ENCODE results near the gene LTBP1. TPM values are rescaled to one million over a fixed set of nuclear protein-coding genes. Genes with fewer than 3 reads are reported as not detected.
A peak's percentile ranks its signal among the peaks of the same experiment; 100 is the strongest.

LTBP1 gene
- total RNA-seq, 1 experiment from 2014 or later: 119 TPM

DNA sequence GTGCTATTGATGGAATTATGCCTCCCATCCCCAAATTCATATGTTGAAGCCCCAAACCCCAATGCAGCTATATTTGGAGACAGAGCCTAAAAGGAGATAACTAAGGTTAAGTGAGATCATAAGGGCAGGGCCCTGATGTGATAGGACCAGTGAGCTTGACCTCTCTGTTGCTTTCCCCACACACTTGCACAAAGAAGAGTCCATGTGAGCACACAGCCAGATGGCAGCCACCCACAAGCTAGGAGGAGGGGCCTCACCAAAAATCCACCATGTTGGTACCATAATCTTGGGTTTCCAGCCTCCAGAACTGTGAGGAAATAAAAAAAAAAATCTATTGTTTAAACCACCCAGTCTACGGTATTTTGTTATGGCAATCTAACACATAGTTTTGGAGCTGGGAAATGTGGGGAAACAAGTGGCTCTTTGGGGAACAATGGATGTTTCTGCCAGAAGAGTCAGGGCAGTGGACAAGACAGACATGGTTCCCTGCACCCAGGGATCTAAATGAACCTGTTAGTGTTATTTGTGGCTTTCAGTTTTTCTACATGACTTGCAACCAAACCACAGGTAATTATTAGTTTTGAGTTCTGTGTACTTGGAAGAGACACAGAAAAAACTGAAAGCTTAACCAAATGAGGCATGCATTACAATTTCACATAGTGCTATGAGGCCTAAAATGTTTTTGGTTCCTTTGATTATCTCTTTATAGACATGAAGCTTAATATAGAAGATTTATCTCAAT is 259.1 kb downstream of the LTBP1 start:
- DNase-seq (ENCODE audit: unreplicated experiment): no peak
- TF ChIP-seq, protein P1, sequence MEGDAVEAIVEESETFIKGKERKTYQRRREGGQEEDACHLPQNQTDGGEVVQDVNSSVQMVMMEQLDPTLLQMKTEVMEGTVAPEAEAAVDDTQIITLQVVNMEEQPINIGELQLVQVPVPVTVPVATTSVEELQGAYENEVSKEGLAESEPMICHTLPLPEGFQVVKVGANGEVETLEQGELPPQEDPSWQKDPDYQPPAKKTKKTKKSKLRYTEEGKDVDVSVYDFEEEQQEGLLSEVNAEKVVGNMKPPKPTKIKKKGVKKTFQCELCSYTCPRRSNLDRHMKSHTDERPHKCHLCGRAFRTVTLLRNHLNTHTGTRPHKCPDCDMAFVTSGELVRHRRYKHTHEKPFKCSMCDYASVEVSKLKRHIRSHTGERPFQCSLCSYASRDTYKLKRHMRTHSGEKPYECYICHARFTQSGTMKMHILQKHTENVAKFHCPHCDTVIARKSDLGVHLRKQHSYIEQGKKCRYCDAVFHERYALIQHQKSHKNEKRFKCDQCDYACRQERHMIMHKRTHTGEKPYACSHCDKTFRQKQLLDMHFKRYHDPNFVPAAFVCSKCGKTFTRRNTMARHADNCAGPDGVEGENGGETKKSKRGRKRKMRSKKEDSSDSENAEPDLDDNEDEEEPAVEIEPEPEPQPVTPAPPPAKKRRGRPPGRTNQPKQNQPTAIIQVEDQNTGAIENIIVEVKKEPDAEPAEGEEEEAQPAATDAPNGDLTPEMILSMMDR (IDR thresholded peaks at IDR 0.05; ENCODE audit: unreplicated experiment): no peak
- intact Hi-C loops (cut with micrococcal nuclease): no loop called here
- H3K4me1 Mint-ChIP-seq (ENCODE audit: insufficient read depth, unreplicated experiment): peaks cover 17% of the 10 kb centered on the region
- no peaks in the 10 kb centered on the region for H3K27me3 Mint-ChIP-seq (ENCODE audit: insufficient read depth, unreplicated experiment)
- H3K27ac Mint-ChIP-seq (ENCODE audit: low read depth, unreplicated experiment): no peak overlapping the region
- BruUV-seq (replicated peaks): no TSS peak
- H3K36me3 Mint-ChIP-seq (ENCODE audit: insufficient read depth, unreplicated experiment): peaks cover 16% of the 10 kb centered on the region
- CTCF ChIA-PET: interaction anchor here (0.6 to 1.1 kb wide), 3 partner anchors 11 to 173 kb away, joined by 3 to 4 read pairs (median 4); no protein-coding TSS in a partner anchor
- H3K4me3 Mint-ChIP-seq (ENCODE audit: unreplicated experiment): no peak overlapping the region
- POLR2A ChIA-PET: interaction anchor here (1.0 to 1.3 kb wide), 2 partner anchors 12 to 68 kb away, joined by 3 read pairs; no protein-coding TSS in a partner anchor
- no peaks in the 10 kb centered on the region for H3K9me3 Mint-ChIP-seq (ENCODE audit: unreplicated experiment)

DNA sequence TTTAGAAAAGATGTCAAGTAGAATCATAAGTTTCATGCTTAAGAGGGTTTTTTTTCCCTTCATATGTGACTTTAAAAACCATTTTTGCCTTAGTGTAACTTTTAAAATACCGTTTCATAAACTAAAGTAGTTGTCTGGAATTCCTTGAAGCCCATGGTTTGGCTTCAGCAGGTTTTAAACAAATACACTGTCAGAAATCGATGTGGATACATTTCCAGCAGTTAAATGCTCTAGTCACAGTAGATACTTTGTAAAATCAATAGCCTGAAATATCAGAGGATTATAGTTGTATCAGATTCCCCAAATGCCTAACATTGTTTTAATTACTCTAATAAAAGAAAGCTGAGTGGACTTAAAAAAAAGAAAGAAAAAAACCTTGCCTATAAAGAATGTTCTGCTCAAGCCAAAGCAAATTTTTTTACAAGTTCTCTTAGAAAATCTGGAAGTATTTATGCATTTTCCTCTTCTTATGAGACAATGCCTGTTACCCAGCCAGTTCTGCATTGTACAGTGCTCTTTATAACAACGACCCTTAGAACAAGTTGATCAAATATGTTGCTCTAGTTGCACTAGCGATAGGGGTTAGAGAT is 260.5 kb downstream of the LTBP1 start:
- Mint-ChIP-seq H3K4me1 (ENCODE audit: insufficient read depth, unreplicated experiment) (peaks cover 26% of the 10 kb centered on the region), H3K4me3 (ENCODE audit: unreplicated experiment) (no peak overlapping the region), H3K9me3 (ENCODE audit: unreplicated experiment) (no peaks in the 10 kb centered on the region), H3K27me3 (ENCODE audit: insufficient read depth, unreplicated experiment) (no peaks in the 10 kb centered on the region), H3K36me3 (ENCODE audit: insufficient read depth, unreplicated experiment) (peaks cover 16% of the 10 kb centered on the region), H3K27ac (ENCODE audit: low read depth, unreplicated experiment) (peak overlapping the region; percentile 80)
- POLR2A ChIA-PET: interaction anchor here (1.3 kb wide), 1 partner anchor 37 kb away, joined by 3 read pairs; no protein-coding TSS in a partner anchor
- no peak for DNase-seq (ENCODE audit: unreplicated experiment)
- CTCF ChIA-PET: no interaction called here
- BruUV-seq (replicated peaks): no TSS peak
- TF ChIP-seq, protein P1 (IDR thresholded peaks at IDR 0.05; ENCODE audit: unreplicated experiment): no peak
- intact Hi-C loops (cut with micrococcal nuclease): no loop called here

GRCh38 chr2:33208400-33208799 is 261.6 kb downstream of the LTBP1 start:
- DNase-seq (ENCODE audit: unreplicated experiment): no peak
- Mint-ChIP-seq H3K27ac (ENCODE audit: low read depth, unreplicated experiment) (peak overlapping the region; percentile 80), H3K27me3 (ENCODE audit: insufficient read depth, unreplicated experiment) (no peaks in the 10 kb centered on the region), H3K4me3 (ENCODE audit: unreplicated experiment) (no peak overlapping the region), H3K9me3 (ENCODE audit: unreplicated experiment) (no peaks in the 10 kb centered on the region), H3K36me3 (ENCODE audit: insufficient read depth, unreplicated experiment) (peaks cover 15% of the 10 kb centered on the region), H3K4me1 (ENCODE audit: insufficient read depth, unreplicated experiment) (peaks cover 35% of the 10 kb centered on the region)
- TF ChIP-seq, protein P1 (IDR thresholded peaks at IDR 0.05; ENCODE audit: unreplicated experiment): no peak
- ChIA-PET CTCF (interaction anchor here (0.8 to 0.9 kb wide), 3 partner anchors 18 to 233 kb away, joined by 3 to 4 read pairs (median 3); no protein-coding TSS in a partner anchor), POLR2A (interaction anchor here (0.8 to 2.4 kb wide), 3 partner anchors 14 to 56 kb away, joined by 3 to 7 read pairs (median 5); no protein-coding TSS in a partner anchor)
- intact Hi-C loops (cut with micrococcal nuclease): no loop called here
- BruUV-seq (replicated peaks): no TSS peak

DNA sequence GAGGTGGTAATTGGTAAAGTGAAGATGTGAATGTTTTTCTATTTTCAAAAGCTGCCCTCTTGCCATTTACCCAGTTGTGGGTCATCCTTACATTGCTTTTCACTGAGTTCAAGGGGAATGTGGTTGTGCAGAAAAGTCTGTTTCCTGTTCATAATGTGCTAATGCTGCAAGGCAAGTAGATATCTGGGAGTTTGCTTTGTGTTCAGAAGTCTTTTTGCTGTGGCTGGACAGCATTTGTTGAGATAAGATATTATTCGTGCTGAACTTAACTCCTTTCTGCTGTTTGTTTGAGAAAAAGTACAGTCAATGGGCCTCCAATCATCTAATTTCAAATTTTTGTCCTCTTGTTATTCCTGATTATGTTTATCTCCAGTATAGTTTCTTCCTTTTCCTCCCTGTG is 263.2 kb downstream of the LTBP1 start:
- no peak overlapping the region for H3K4me3 Mint-ChIP-seq (ENCODE audit: unreplicated experiment)
- intact Hi-C loops (cut with micrococcal nuclease): loop anchor here (1.0 to 10.0 kb wide), 2 partner anchors 74 to 145 kb away; no protein-coding TSS in a partner anchor

More for the DNA sequence above, 263.2 kb downstream of the LTBP1 start:
- Mint-ChIP-seq H3K27ac (ENCODE audit: low read depth, unreplicated experiment) (peak overlapping the region; percentile 80), H3K4me1 (ENCODE audit: insufficient read depth, unreplicated experiment) (peaks cover 49% of the 10 kb centered on the region), H3K9me3 (ENCODE audit: unreplicated experiment) (no peaks in the 10 kb centered on the region), H3K36me3 (ENCODE audit: insufficient read depth, unreplicated experiment) (peaks cover 22% of the 10 kb centered on the region), H3K27me3 (ENCODE audit: insufficient read depth, unreplicated experiment) (no peaks in the 10 kb centered on the region)
- TF ChIP-seq, protein P1 (IDR thresholded peaks at IDR 0.05; ENCODE audit: unreplicated experiment): no peak
- POLR2A ChIA-PET: interaction anchor here (0.9 to 2.9 kb wide), 5 partner anchors 9 to 76 kb away, joined by 3 to 15 read pairs (median 7); no protein-coding TSS in a partner anchor
- CTCF ChIA-PET: interaction anchor here (0.5 kb wide), 1 partner anchor 231 kb away, joined by 3 read pairs; no protein-coding TSS in a partner anchor
- DNase-seq (ENCODE audit: unreplicated experiment): no peak
- BruUV-seq (replicated peaks): no TSS peak

Measured in MCF 10A (cell line).